GM12878 (cell line): ENCODE data around the gene RABGEF1. TPM values are rescaled to one million over a fixed set of nuclear protein-coding genes. Genes with fewer than 3 reads are reported as not detected.
"Not testable (repeated sequence)": the region's sequence is repeated elsewhere in the genome, so short reads cannot be mapped to it uniquely, and the experiment has no call there.

ENCODE experiments used
- ATAC-seq: fragments of 200-7000 bp; cut with Tn5 transposase; 3 replicates; pipeline ENCODE4 v1.9.1; 2020; ENCODE audit warnings: mild to moderate bottlenecking, moderate library complexity
- BruUV-seq: library from RNA; stranded (reverse); fragments of 400-500 nt; replicated peaks from 2 replicates; lab custom pipeline; 2021; lab: Mats Ljungman, UMichigan
- CTCF ChIA-PET: fragments of 300-600 bp; sonication (Branson Sonifier 250); formaldehyde crosslinking; extraction: SDS; loops from one replicate; lab custom pipeline; 2021; ENCODE audit warnings: inconsistent platforms; lab: Yijun Ruan, JAX
- POLR2A ChIA-PET: fragments of 350-600 bp; formaldehyde crosslinking; extraction: SDS; loops from one replicate; lab custom pipeline; 2021; ENCODE audit warnings: inconsistent platforms; lab: Charles Lee
- RAD21 ChIA-PET: fragments of 300-600 bp; sonication (Branson Sonifier 250); formaldehyde crosslinking; loops from one replicate; lab custom pipeline; 2023; ENCODE audit warnings: antibody characterized with exemption; ENCODE audit not compliant: unreplicated experiment; lab: Charles Lee
- SMC1A ChIA-PET: fragments of 300-600 bp; sonication (Branson Sonifier 250); formaldehyde crosslinking; loops from one replicate; lab custom pipeline; 2023; ENCODE audit not compliant: unreplicated experiment, uncharacterized antibody; lab: Charles Lee
- DNase-seq: peaks from one replicate; pipeline ENCODE4 v3.0.0-alpha.2; 2011; ENCODE audit warnings: low read depth, low spot score
- FAIRE-seq: peaks from 3 replicates; lab custom pipeline; 2011; peaks lifted over from hg19 to GRCh38; lab: Jason Lieb, UNC
- H2AFZ ChIP-seq: 2 replicates; pipeline ENCODE4 v1.6.0; 2011; ENCODE audit warnings: low read depth, low read length, control low read depth; ENCODE audit not compliant: control insufficient read depth
- H3K27ac ChIP-seq: 2 replicates; pipeline ENCODE4 v1.5.1; 2011; ENCODE audit warnings: control low read depth; ENCODE audit not compliant: control insufficient read depth, insufficient read depth
- H3K27me3 ChIP-seq, 2 experiments: replicated peaks in 1 of 2; 2 replicates each; pipeline versions ENCODE4 v1.6.0 to v1.6.1; 2011; ENCODE audit warnings: low read length in 1 of 2; ENCODE audit not compliant: control insufficient read depth in 2 of 2, insufficient read depth in 2 of 2
- H3K36me3 ChIP-seq, 2 experiments: 2 replicates each; pipeline ENCODE4 v1.5.1; 2011; ENCODE audit warnings: low read length in 1 of 2; ENCODE audit not compliant: control insufficient read depth in 2 of 2, insufficient read depth in 2 of 2
- H3K4me1 ChIP-seq: 2 replicates; pipeline ENCODE4 v1.6.1; 2011; ENCODE audit warnings: mild to moderate bottlenecking, low read length, moderate library complexity, mixed read lengths; ENCODE audit not compliant: control insufficient read depth, insufficient read depth
- H3K4me2 ChIP-seq: 2 replicates; pipeline ENCODE4 v1.6.0; 2011; ENCODE audit warnings: control low read depth; ENCODE audit not compliant: control insufficient read depth, insufficient read depth
- H3K4me3 ChIP-seq: fragments of 200-600 bp; sonication (generic); 2 replicates; pipeline ENCODE4 v1.5.1; 2016
- H3K79me2 ChIP-seq: 2 replicates; pipeline ENCODE4 v1.6.0; 2011; ENCODE audit warnings: low read length; ENCODE audit not compliant: control insufficient read depth, insufficient read depth
- H3K9ac ChIP-seq: 2 replicates; pipeline ENCODE4 v1.8.0; 2011; ENCODE audit warnings: low read length, control low read depth, mixed read lengths; ENCODE audit not compliant: control insufficient read depth, insufficient read depth
- H3K9me3 ChIP-seq: replicated peaks from 3 replicates; pipeline ENCODE4 v1.5.1; 2011; ENCODE audit warnings: mild to moderate bottlenecking, low read length; ENCODE audit not compliant: control insufficient read depth, insufficient read depth
- H4K20me1 ChIP-seq: 2 replicates; pipeline ENCODE4 v1.6.0; 2011; ENCODE audit not compliant: control insufficient read depth, insufficient read depth
- CREB1 ChIP-seq: IDR thresholded peaks from 2 replicates; pipeline ENCODE4 v1.6.1; 2012; ENCODE audit warnings: low read depth, mild to moderate bottlenecking, inconsistent platforms
- whole genome bisulfite sequencing: methylation state at CpG from one replicate; pipeline ENCODE4 v1.1.6; 2016; ENCODE audit warnings: low lambda C conversion rate; ENCODE audit not compliant: insufficient replicate concordance, insufficient coverage; ENCODE audit errors: missing lambda C conversion rate; 5-methylcytosine and 5-hydroxymethylcytosine counted together
- in situ Hi-C: fragments of 300-500 bp; cut with MboI; formaldehyde crosslinking; loops from 9 replicates; pipeline ENCODE4 v1.14.3; 2018; ENCODE audit warnings: mixed read lengths
- intact Hi-C: fragments of 100-400 bp; cut with micrococcal nuclease; formaldehyde crosslinking; loops from one replicate; pipeline ENCODE4 v1.14.2; 2022; ENCODE audit not compliant: unreplicated experiment
- polyA plus RNA-seq, 11 experiments: library from polyadenylated mRNA; depleted of rRNA in 4 of 11; unstranded in 6 of 11; stranded (reverse) in 5 of 11; fragments of >200 nt; fragmentation: Nextera tagmentation in 4 of 11; fragmentation: Illumina TruSeq in 1 of 11; extraction: Ambion mirVana in 4 of 11; extraction: Trizol in 1 of 11; gene quantifications; 1 replicate in 1 of 11; 2 replicates in 10 of 11; pipeline versions ENCODE4 v1.2.1 to v1.2.3, GENCODE V29; 2011 to 2016; ENCODE audit warnings: inconsistent platforms in 2 of 11, missing spikeins in 2 of 11, low read depth in 1 of 11
- total RNA-seq, 4 experiments: library from RNA; depleted of rRNA in 3 of 4; stranded (reverse); fragments of >200 nt in 3 of 4; fragmentation: Illumina TruSeq in 1 of 4; extraction: Trizol in 1 of 4; gene quantifications; 2 replicates each; pipeline versions ENCODE4 v1.2.1 to v1.2.3, GENCODE V29; 2013 to 2021
- TF ChIP-seq, protein P1 (sequence below): IDR thresholded peaks from 2 replicates; pipeline ENCODE4 v1.6.1; 2012; ENCODE audit warnings: mild to moderate bottlenecking, low read depth, low read length

RABGEF1 gene
- total and polyA plus RNA-seq, 10 of the 15 experiments (the other 5 are each of a cell fraction or from before 2014, with no cell fraction given) = 10.2 to 36.4 (median 26.1) TPM

DNA sequence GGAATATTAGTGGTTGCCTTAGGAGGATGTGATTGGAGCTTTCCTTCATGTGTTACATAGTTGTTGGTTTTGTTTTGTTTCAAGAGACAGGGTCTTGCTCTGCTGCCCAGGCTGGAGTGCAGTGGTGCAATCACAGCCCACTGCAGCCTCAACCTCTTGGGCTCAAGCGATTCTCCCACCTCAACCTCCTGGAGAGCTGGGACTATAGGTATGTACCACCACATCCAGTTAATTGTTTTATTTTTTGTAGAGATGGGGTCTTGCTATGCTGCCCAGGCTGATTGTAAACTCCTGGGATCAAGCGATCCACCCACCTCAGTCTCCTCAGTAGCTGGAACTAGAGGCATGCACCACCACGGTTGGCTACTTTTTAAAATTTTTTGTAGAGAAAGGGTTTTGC lies 86.1 kb downstream of the RABGEF1 start (continued):
- TF ChIP-seq, protein P1, sequence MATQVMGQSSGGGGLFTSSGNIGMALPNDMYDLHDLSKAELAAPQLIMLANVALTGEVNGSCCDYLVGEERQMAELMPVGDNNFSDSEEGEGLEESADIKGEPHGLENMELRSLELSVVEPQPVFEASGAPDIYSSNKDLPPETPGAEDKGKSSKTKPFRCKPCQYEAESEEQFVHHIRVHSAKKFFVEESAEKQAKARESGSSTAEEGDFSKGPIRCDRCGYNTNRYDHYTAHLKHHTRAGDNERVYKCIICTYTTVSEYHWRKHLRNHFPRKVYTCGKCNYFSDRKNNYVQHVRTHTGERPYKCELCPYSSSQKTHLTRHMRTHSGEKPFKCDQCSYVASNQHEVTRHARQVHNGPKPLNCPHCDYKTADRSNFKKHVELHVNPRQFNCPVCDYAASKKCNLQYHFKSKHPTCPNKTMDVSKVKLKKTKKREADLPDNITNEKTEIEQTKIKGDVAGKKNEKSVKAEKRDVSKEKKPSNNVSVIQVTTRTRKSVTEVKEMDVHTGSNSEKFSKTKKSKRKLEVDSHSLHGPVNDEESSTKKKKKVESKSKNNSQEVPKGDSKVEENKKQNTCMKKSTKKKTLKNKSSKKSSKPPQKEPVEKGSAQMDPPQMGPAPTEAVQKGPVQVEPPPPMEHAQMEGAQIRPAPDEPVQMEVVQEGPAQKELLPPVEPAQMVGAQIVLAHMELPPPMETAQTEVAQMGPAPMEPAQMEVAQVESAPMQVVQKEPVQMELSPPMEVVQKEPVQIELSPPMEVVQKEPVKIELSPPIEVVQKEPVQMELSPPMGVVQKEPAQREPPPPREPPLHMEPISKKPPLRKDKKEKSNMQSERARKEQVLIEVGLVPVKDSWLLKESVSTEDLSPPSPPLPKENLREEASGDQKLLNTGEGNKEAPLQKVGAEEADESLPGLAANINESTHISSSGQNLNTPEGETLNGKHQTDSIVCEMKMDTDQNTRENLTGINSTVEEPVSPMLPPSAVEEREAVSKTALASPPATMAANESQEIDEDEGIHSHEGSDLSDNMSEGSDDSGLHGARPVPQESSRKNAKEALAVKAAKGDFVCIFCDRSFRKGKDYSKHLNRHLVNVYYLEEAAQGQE = no peak
- no peak for TF ChIP-seq CREB1
- TF ChIP-seq, all 136 proteins: peak for 0

DNA sequence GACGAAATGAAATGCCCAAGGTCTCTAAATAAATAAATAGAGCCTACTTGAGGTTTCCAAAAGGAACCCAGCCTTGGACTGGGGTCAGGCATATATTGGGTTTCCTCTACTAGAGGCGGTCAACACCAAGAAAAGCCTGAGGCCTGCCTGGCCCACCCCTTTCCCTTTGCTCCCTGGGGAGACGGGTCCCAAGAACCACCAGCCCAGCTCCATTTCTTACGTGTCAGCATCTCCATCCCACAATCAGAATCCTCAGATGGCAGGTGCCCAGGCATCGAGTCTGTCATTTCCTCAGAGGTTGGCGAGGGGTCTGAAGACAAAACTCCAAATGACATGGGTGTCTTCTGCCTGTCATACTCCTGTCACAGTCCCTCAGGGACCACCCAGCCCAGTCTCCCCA lies 90.4 kb downstream of the RABGEF1 start:
- in situ Hi-C loops, H3K27me3 ChIP-seq, POLR2A ChIA-PET, intact Hi-C loops, DNase-seq, H3K9me3 ChIP-seq, ATAC-seq, FAIRE-seq, RAD21 ChIA-PET, SMC1A ChIA-PET, BruUV-seq, H3K36me3 ChIP-seq, H3K4me3 ChIP-seq, H3K79me2 ChIP-seq, H3K9ac ChIP-seq, H3K4me1 ChIP-seq, CTCF ChIA-PET, H3K4me2 ChIP-seq, H4K20me1 ChIP-seq, H2AFZ ChIP-seq, H3K27ac ChIP-seq: not testable (repeated sequence)
- WGBS = 54% methylated on average over 6 of the region's 6 CpGs
